ENCODE results near the gene KRTAP10-12. TPM values are rescaled to one million over a fixed set of nuclear protein-coding genes. Genes with fewer than 3 reads are reported as not detected.

KRTAP10-12 gene
- polyA plus RNA-seq, 12 donors: not detected

GRCh38 chr21:44697811-44698734 is 1.1 kb downstream of the KRTAP10-12 start:
- no peak for DNase-seq

GRCh38 chr21:44699502-44700001 is 2.6 kb downstream of the KRTAP10-12 start:
- no peak for DNase-seq

GRCh38 chr21:44700101-44701022 is 3.4 kb downstream of the KRTAP10-12 start:
- DNase-seq: no peak

DNA sequence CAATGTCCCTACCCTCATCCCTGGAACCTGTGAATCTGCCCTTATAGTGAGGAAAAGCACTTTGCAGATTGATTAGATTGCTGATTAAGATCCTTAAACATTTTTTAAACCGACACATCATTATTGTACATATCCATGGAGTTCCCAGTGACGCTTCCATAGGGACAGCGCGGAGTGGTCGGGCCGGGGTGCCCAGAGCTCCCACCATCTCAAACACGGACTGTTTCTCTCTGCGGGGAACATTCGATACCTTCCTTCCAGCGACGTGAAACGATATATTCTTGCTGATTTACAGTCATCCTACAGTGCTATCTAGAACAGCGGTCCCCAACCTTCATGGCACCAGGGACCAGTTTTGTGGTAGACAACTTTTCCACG is 4.0 kb downstream of the KRTAP10-12 start:
- no peak for DNase-seq

GRCh38 chr21:44701541-44701940 is 4.6 kb downstream of the KRTAP10-12 start:
- no peak for DNase-seq

- no peak for DNase-seq
Measured at GRCh38 chr21:44702111-44702972, 5.4 kb downstream of the KRTAP10-12 start.

GRCh38 chr21:44702973-44703730 is 6.2 kb downstream of the KRTAP10-12 start:
- no peak for DNase-seq

- DNase-seq: no peak
Measured at GRCh38 chr21:44703731-44704635, 7.0 kb downstream of the KRTAP10-12 start.

- DNase-seq: no peak
Measured at GRCh38 chr21:44704636-44705001, 7.6 kb downstream of the KRTAP10-12 start.

DNA sequence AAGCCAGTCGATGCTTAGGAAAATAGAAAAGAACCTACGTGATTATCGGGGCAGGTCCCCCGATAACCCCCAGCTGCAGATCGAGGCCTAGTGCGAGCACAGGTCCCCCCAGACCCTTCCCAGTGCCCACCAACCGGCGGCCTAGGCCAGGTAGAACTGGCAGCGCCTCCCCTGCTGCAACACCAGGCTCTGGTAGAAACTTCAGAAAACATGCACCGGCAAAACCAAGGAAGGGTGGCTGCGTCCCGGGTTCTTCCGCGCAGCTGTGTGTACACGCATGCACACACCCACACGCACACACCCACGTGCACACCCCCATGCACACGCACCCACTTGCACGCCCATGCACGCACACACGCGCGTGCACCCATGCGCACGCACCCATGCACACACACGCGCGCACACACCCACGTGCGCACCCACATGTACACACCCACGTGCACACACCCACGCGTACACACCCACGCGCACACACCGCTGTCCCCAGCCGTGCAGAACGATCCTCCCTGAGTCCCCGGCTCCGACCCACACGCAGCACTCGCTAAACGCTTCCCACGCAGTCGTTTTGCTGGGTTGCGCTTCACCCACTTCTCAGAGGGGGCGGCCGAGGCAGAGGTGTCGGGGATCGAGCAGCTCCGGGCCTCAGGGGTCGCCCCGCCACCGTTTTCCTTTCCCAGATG is 9.2 kb downstream of the KRTAP10-12 start:
- no peak for DNase-seq

- DNase-seq: no peak
Measured at GRCh38 chr21:44706706-44707581, 10.0 kb downstream of the KRTAP10-12 start.

DNA sequence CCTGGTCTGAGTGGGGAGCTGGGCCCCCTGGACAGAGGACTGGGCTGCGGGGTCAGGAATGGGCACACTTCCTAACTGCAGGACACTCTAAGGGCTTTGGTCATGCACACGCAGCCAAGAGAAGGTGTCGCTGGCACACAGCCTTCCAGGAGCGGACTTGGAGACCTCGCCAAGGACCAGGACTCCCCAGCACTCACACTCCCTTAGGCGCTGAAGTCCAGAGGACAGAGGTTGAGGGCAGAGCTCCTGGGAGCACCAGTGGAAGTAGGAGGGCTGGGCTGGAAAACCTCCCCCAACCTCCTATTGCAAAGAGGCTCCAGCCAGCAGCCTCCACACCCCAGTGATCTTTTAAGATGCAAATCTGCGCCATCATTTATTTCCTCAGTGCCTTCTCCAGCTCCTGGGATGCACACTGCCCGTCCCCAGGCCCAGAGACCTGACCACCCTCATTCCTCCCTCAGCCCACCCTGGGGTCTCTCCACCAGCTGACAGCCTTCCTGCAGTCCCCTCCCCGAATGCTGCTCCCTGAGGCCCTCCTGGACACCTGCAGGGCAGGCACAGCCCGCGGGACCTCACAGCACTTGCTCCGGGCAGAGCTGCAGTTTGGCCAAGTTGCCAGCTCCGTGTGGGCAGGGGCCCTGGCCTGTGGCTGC is 11.4 kb downstream of the KRTAP10-12 start:
- DNase-seq: no peak

DNA sequence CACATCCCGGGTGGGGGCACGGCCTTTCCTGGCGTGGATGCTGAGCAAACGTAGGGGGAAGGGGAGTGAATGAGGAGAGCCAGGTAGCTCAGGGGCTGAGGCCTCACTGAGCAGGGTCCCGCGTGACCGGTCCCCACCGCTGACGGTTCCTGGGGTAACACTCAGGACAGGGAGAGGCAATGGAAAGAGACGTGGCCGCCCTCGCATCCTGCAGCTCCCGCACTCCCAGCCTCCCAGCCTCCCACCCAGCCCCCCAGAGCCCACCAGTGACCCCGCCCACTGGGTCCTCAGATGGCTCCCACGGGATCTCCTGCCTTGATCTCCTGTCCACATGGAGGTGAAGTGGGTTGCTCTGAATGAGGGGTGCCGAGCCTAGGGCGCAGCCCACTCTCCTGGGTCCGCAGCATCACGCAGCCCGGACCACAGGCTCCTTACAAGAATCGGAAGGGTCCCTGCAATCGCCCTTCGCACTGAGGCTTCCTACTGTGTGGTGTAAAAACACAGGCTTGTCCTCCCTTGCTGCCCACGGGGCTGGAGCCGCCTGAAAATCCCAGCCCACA is 12.0 kb downstream of the KRTAP10-12 start:
- no peak for DNase-seq

DNA sequence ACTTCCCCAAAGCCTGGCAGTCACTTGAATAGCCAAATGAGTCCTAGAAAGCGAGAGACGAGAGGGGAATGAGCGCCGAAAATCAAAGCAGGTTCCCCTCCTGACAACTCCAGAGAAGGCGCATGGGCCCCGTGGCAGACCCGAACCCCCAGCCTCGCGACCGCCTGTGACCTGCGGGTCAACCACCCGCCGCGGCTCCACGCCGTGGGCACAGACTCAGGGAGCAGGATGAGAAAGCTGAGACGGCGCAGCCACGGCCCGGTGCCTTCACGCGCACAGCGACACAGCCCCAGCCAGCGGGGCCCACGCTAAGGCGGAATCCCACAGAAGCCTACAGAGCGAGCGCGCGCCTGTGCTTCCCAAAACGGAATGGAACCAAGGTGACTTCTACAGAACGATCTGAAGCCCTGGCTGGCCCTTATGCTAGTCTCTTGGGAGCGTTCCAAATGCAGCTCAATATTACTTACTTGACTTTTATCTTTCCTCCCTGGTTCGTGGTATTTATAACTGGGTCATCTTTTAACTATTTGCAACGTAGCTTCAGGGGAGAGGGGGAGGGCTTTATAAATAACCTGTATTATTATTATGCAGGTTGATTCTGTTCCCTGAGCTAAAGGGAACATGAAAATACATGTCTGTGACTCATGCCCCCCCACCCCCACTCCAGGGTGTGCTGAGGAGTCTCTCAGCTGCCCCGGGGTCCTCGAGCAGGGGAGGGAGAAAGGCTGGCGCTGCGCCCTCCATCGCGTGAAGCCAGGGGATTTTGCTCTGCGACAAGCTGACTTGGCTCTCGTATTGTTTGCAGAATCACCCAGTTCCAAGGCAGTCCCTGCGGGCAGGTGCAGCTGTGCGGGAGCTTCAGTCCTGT is 12.7 kb downstream of the KRTAP10-12 start:
- no peak for DNase-seq

- DNase-seq: no peak
Measured at GRCh38 chr21:44710294-44710665, 13.3 kb downstream of the KRTAP10-12 start.

DNA sequence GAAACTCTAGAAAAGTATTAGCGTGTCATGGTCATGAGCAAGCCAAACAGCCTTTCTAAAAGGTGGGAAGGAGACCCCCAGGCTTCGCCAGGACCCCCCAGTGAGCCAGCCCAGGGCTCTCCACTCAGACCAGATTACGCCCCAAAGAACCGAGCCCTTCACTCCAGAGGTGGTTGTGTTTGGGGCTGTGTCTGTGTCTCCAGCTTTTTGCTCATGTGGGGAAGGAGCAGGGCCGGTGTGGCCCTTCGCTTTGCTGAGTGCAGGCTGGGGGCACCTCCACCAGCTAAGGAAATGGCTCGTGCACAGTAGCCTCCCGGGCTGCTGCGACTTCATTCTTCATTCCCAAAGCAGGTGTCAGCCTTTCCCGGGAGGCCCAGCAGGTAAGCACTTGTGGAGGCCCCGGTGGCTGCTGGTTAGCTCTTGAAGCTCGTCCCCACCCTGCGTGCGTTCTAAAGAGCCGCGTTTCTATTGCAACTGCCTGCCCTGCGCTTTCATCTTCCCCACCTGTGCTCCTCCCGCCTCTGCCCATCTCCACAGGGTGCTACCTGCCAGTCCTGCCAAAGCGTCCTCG is 13.9 kb downstream of the KRTAP10-12 start:
- no peak for DNase-seq
